ENCODE data around the gene PRH1.

PRH1 gene

GRCh38 chr12:10900530-10900929 lies 16.5 kb upstream of the PRH1 start:
- no peak for TF ChIP-seq SIN3A (IDR thresholded peaks at IDR 0.05; ENCODE audit: borderline replicate concordance, insufficient read depth, low read length)
- TF ChIP-seq POLR2AphosphoS5 (IDR thresholded peaks at IDR 0.05; ENCODE audit: low read depth, low read length) = no peak
- no peak for TF ChIP-seq REST (IDR thresholded peaks at IDR 0.05; ENCODE audit: insufficient read depth in 1 of 2, low read depth in 2 of 2, low read length in 2 of 2)
- TF ChIP-seq FOXP2 (optimal IDR thresholded peaks at IDR 0.05; ENCODE audit: borderline replicate concordance, extremely low read depth, extremely low read length, insufficient read depth) = no peak
- TF ChIP-seq TAF1 (IDR thresholded peaks at IDR 0.05; ENCODE audit: borderline replicate concordance, insufficient read depth, low read length) = no peak

GRCh38 chr12:10896854-10897253 lies 12.8 kb upstream of the PRH1 start:
- TF ChIP-seq SIN3A (IDR thresholded peaks at IDR 0.05; ENCODE audit: borderline replicate concordance, insufficient read depth, low read length) (no peak), FOXP2 (optimal IDR thresholded peaks at IDR 0.05; ENCODE audit: borderline replicate concordance, extremely low read depth, extremely low read length, insufficient read depth) (no peak), TAF1 (IDR thresholded peaks at IDR 0.05; ENCODE audit: borderline replicate concordance, insufficient read depth, low read length) (no peak), POLR2AphosphoS5 (IDR thresholded peaks at IDR 0.05; ENCODE audit: low read depth, low read length) (no peak)

- TF ChIP-seq FOXP2 (optimal IDR thresholded peaks at IDR 0.05; ENCODE audit: borderline replicate concordance, extremely low read depth, extremely low read length, insufficient read depth) (no peak), TAF1 (IDR thresholded peaks at IDR 0.05; ENCODE audit: borderline replicate concordance, insufficient read depth, low read length) (no peak), POLR2AphosphoS5 (IDR thresholded peaks at IDR 0.05; ENCODE audit: low read depth, low read length) (no peak), SIN3A (IDR thresholded peaks at IDR 0.05; ENCODE audit: borderline replicate concordance, insufficient read depth, low read length) (no peak), REST (IDR thresholded peaks at IDR 0.05; ENCODE audit: insufficient read depth in 1 of 2, low read depth in 2 of 2, low read length in 2 of 2) (no peak)
Measured at GRCh38 chr12:10891937-10892336, 7.9 kb upstream of the PRH1 start.

- TF ChIP-seq POLR2AphosphoS5 (IDR thresholded peaks at IDR 0.05; ENCODE audit: low read depth, low read length) (no peak), REST (IDR thresholded peaks at IDR 0.05; ENCODE audit: insufficient read depth in 1 of 2, low read depth in 2 of 2, low read length in 2 of 2) (no peak), TAF1 (IDR thresholded peaks at IDR 0.05; ENCODE audit: borderline replicate concordance, insufficient read depth, low read length) (no peak), SIN3A (IDR thresholded peaks at IDR 0.05; ENCODE audit: borderline replicate concordance, insufficient read depth, low read length) (no peak), FOXP2 (optimal IDR thresholded peaks at IDR 0.05; ENCODE audit: borderline replicate concordance, extremely low read depth, extremely low read length, insufficient read depth) (no peak)
Measured at GRCh38 chr12:10889226-10889625, 5.2 kb upstream of the PRH1 start.

GRCh38 chr12:10873378-10873777 lies 10.7 kb downstream of the PRH1 start:
- TF ChIP-seq REST (IDR thresholded peaks at IDR 0.05; ENCODE audit: insufficient read depth in 1 of 2, low read depth in 2 of 2, low read length in 2 of 2) (no peak), FOXP2 (optimal IDR thresholded peaks at IDR 0.05; ENCODE audit: borderline replicate concordance, extremely low read depth, extremely low read length, insufficient read depth) (no peak), SIN3A (IDR thresholded peaks at IDR 0.05; ENCODE audit: borderline replicate concordance, insufficient read depth, low read length) (no peak), TAF1 (IDR thresholded peaks at IDR 0.05; ENCODE audit: borderline replicate concordance, insufficient read depth, low read length) (no peak), POLR2AphosphoS5 (IDR thresholded peaks at IDR 0.05; ENCODE audit: low read depth, low read length) (no peak)

All from PFSK-1 (cell line).